ENCODE data around the gene SKOR1.

SKOR1 gene

GRCh38 chr15:67831363-67831762 is 6.1 kb downstream of the SKOR1 start:
- DNase-seq (ENCODE audit: low read depth in 1 of 2, low spot score in 1 of 2), result no peak

DNA sequence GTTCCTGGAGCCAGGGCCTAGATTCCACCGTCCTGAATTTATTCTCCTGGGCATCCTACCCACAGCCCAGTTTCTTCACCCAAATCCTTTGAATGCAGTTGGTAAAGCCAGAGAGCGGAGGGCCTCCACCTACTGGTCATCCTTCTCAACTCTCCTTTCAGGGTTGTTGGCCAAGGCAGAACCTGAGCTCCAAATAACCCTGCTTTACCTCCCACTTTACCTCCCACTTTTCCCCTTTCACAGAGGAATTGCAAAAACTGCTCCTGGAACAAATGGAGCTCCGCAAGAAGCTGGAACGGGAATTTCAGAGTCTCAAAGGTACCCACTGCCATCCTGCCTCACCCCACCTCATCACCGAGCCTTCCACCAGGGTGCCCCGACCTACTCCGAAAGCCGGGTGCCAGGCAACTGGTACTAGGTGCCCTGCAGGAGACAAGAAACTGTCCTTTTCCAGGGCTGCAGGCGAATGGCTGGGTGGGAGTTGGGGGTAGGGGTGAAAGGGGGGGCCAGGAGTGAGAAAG is 6.8 kb downstream of the SKOR1 start:
- DNase-seq (ENCODE audit: low read depth in 1 of 2, low spot score in 1 of 2), result no peak

- no peak for DNase-seq (ENCODE audit: low read depth in 1 of 2, low spot score in 1 of 2)
Observed at GRCh38 chr15:67832897-67833709, 7.8 kb downstream of the SKOR1 start.

DNA sequence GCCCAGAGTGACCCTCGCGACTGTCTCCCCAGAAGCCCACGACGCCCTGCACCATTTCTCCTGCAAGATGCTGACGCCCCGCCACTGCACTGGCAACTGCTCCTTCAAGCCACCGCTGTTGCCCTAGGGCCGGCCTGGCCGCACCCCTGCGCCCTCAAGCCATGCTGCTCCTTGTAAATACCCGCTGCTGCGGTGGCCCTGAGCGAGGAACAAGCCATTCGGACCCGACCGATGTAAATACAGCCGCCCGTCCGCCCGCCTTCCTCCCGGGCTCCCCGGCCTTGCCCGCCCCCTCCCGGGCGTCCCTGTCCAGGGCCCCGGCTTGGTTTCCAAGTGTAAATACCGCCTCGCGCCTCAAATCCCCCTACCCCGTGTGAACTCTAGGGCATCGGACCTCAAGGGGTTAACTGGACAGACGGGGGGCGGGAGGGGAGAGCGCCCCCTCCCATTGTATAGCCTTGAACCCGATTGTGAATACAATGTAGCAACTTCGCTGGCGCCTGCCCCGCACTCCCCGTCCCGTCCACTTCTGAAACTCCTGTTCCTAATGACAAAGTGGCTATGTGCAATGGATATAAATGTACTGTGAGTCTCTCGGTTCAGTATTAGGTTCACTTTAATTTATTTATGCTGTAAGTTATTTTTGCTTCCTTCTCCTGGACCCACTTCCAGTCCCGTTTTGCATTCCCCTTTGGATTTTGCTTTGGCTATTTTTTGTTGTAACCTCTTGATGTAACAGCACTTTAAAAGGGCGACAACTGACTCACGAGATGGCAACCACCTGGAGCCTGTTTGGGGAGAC is 8.6 kb downstream of the SKOR1 start:
- DNase-seq (ENCODE audit: low read depth in 1 of 2, low spot score in 1 of 2), result no peak

DNA sequence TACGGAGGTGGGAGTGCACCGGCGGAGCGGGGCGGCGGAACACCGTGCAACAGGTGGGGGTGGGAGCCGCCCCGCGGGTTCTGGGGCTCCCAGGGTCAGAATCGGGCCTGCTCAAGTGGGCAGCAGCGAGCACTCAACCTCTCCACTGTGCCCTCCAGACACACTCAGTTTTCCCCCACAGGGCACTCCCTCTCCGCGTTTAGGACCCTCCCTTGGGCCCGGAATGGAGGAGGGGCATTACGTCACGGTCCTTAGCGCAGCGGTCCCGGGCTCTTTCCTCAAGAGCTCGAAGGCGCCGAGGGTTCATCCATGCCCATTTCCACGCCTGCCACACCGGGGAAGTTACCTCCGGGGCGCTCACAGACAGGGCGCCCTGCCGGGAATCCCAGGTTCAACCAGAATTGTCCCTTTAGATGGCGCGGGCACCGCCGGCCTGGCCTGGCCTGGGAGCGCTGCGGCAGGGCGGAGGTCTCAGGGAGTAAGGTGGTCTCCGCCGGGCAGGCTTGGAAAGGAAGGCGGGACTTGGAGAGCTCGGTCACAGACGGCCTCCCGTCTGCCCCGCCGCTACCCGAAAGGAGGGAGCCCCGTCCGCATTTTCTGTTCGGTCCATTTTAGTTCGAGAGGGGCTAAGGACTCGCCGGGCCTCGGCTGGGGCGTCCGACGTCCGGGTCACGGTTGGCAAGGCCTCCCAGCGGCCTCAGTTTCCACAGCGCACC is 9.4 kb downstream of the SKOR1 start:
- DNase-seq (ENCODE audit: low read depth in 1 of 2, low spot score in 1 of 2), result no peak

- no peak for DNase-seq (ENCODE audit: low read depth in 1 of 2, low spot score in 1 of 2)
Observed at GRCh38 chr15:67835297-67836133, 10.2 kb downstream of the SKOR1 start.

DNA sequence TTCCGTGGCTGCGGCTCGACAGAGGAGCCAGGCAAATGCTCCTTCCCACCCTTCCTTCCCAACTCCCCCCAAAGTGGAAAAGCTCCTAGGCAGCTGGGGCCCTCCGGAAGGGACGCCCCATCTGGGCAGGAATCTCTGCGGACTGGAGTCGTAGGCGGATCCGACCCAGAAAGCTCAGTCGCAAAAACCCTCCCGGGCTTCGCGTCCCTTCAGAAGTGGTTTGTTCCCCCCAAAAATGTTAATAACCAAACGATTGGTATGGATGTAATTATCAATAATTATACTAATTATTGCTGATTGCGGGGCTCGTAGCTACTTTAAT is 10.8 kb downstream of the SKOR1 start:
- DNase-seq (ENCODE audit: low read depth in 1 of 2, low spot score in 1 of 2), result no peak

GRCh38 chr15:67836477-67836876 is 11.2 kb downstream of the SKOR1 start:
- peak in 1 of 2 donors; percentile 42 for DNase-seq (ENCODE audit: low read depth in 1 of 2, low spot score in 1 of 2)

GRCh38 chr15:67836955-67837354 is 11.6 kb downstream of the SKOR1 start:
- no peak for DNase-seq (ENCODE audit: low read depth in 1 of 2, low spot score in 1 of 2)

DNA sequence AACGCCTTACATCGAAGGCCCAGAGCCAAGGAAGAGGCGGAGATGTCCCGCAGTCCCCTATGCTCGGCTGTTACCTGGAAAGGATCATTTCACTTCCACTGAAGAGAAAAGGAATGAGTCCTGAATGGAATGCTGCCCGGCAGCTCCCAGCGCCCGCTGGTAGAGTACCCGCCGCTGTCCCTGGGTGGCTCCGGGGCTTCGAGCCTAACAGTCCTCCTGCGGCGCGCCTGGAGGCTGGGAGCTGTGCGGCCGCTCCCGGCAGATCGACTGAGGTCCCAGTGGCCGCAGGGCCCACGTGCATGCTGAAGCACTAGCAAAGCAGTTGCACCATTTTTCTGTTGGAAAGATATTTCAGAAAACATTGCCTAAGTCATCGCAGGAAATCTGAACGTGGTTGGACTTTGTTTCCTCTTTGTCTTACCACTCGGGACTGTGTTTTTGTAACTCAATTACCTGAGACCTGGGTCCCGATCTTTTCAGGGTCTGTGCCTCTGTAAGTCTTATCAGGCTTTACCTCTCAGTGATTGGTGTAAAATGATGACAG is 13.6 kb downstream of the SKOR1 start:
- no peak for DNase-seq (ENCODE audit: low read depth in 1 of 2, low spot score in 1 of 2)

DNA sequence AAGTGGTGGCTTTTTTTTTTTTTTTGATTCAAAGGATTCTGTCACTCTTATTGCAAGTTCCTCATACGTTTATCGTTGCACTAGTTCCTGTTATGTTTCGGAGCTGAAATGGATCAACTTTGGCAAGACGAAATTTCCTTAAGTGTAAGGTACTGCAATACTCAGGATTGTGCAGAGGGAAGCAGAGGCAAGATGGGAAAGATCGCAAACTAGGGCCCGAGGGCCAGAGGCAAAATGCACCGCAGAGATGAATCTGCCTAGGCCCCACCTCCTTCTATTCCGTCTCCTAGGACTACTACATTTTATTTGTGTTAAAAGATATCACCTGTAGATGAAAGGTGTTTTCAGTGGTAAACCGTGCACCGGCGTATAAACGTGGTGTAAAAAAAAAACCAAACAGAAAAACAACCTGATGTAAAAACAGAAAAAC is 14.2 kb downstream of the SKOR1 start:
- no peak for DNase-seq (ENCODE audit: low read depth in 1 of 2, low spot score in 1 of 2)

- peak; percentile 92 for DNase-seq (ENCODE audit: low read depth in 1 of 2, low spot score in 1 of 2)
Observed at GRCh38 chr15:67839929-67840748, 14.8 kb downstream of the SKOR1 start, which contains the start of gene RNU6-1. RNU6-1 (minus strand) TSS chr15:67840045.

- no peak for DNase-seq (ENCODE audit: low read depth in 1 of 2, low spot score in 1 of 2)
Observed at GRCh38 chr15:67840749-67841512, 15.6 kb downstream of the SKOR1 start.

DNA sequence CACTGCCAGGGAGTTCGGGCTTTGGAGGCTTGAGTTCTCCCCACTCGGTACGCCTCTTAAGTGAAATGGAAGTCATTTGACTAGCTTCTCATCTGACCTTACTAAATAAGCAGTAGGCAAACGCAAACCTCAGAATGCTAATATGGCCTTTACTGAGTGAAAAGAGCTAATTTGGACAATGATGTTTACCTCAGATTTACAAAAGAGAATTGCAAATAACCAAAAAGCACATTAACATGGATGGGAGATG is 16.1 kb downstream of the SKOR1 start:
- DNase-seq (ENCODE audit: low read depth in 1 of 2, low spot score in 1 of 2), result no peak

DNA sequence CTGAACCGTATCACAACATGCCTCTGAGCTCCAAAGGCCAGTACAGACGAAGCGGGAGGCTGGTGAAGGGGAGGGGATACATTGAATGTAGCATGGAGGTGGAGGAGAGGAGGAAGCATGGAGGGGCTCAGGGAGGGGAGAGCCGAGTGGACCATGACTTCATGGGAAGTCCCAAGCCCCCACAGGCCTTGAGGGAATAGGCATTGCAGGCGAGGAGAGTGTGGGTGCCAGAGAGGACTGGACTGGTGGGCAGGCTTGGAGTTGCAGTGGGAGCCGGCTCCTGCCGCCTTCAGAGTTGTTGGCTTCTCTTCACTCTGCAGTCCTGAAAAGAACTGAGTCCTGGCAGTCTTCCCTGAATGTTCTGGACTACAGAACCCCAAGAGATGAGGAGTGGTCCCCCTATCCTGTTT is 17.8 kb downstream of the SKOR1 start:
- DNase-seq (ENCODE audit: low read depth in 1 of 2, low spot score in 1 of 2), result no peak

DNA sequence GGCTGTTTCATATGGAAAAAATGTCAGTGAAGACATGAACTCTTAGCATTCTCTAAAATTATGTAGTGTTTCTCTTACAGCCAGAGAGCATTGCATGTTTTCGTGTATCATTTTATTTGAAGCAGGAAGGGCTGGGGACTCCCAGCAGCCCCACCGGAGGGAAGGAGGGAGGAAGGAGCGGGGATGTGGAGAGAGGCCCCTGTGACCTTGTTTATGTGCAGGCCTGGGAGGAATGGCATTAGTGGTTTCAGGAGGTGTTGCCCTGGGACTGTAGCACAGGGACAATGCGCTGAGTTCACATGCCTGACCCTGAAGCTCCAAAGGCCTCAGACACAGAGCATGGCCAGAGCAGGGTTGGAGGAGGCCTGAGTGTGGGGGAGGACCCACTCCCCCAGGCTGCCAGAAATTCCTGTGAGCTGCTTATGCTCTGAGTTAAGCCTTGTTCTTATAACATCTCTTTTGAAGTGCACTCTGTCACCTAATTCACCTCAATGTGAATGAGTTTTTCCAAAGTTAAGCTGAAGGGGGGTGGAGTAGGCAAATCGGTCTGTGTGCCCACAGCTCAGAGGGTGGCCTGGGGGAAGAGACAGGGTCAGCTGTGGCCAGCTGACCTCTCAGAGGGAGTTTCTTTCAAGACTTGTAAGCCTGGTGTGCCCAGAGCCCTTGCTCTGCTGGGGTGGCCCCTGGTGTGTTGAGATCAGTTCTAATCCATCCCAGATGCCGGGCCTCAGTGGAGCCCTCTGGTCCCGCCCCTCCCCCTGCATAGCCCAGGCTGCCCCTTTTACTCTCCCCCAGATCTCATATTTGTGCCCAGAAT is 18.5 kb downstream of the SKOR1 start:
- no peak for DNase-seq (ENCODE audit: low read depth in 1 of 2, low spot score in 1 of 2)

- DNase-seq (ENCODE audit: low read depth in 1 of 2, low spot score in 1 of 2), result no peak
Observed at GRCh38 chr15:67845974-67846373, 20.7 kb downstream of the SKOR1 start.

DNA sequence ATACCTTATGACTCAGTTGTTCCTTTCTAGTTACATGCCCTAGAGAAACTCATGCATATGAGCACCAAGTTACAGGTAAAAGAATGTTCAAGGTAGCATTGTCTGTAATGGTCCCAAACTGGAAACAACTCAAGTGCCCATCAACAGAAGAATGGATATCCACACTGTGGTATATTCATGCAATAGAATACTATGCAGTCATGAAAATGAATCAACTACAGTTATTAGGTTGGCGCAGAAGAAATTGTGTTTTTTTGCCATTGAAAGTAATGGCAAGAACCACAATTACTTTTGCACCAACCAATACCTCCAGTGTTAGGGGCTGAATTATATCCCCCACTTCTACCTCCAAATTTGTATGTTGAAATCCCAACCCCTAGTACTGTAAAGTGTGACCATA is 24.2 kb downstream of the SKOR1 start:
- DNase-seq (ENCODE audit: low read depth in 1 of 2, low spot score in 1 of 2), result no peak

Measured in stimulated activated CD4-positive, alpha-beta T cell treated with anti-CD3 and anti-CD28 coated beads, Interleukin-15, amount 100 ng/mL, for 1 hour (primary cell).